HuH-7 (cell line): ENCODE data around the gene FLT4.
"Not testable (repeated sequence)": the region's sequence is repeated elsewhere in the genome, so short reads cannot be mapped to it uniquely, and the experiment has no call there.

Experiments
- DNase-seq: peaks from one replicate; pipeline ENCODE4 v3.0.0; 2011; ENCODE audit warnings: low spot score

The FLT4 gene

DNA sequence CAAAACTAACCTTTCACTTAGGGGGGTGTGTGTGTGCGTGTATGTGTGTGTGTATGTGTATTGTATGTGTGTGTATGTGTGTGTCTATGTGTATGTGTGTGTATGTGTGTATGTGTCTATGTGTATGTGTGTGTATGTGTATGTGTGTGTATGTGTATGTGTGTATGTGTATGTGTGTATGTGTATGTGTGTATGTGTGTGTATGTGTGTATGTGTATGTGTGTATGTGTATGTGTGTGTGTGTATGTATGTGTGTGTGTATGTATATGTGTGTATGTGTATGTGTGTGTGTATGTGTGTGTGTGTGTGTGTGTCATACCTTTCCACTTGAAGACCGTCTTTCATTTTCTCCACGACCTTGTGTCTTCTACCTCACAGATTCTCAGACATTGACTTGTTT, 20.8 kb upstream of the FLT4 start:
- DNase-seq: no peak

DNA sequence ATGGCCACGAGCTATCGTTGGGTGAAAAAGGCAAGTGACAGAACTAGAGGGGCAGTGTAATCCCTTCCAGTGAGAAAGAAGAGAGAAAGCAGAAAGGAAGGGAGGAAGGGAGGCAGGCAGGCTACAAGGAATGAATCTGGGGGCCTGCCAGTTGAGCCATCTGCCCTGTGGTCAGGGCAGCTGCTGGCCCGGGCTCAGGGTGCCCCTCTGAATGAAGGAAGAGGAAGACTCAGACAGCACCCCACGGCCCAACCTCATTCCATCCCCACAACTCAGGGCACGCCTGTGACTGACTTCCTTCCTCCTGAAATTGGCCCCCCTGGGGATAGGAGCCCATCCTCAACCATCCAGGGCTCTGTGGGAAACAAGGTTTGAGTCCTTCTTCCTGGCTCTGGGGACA, 20.3 kb upstream of the FLT4 start:
- DNase-seq: no peak

DNA sequence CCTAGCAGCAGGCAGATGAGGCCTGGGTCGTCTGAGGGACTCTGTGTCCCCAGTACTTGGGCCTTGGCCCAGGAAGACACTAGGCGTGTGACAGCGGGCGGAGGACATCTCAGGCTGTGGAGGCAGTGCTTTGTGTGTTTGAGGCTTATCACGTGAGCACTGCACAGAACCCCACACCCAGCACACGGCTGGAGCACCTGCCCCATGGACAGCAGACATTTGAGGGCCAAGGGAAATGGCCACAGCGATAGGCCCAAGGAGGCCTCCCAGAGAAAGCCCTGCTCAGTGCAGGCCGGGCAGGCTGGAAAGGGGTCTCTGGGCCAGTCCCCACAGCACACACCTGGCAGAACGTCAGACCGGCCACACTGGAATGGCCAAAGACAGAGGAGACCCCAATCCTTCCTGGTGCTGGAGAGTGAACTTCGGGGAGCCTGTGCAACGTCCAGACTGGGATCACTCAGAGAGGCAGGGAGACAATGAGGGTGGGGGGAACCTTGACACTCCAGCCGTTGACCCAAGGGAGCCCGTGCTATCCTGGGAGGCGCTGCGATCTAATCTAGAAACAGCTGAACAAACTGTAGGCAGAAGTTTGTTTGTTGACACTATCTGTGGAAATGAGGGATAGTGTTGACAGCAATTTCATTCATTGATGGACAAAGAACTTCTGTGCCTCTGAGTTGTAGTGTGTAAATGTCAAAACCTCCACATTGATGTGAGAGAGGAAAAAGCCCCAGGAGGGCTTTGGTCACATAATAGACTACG, 19.6 kb upstream of the FLT4 start:
- no peak for DNase-seq

DNA sequence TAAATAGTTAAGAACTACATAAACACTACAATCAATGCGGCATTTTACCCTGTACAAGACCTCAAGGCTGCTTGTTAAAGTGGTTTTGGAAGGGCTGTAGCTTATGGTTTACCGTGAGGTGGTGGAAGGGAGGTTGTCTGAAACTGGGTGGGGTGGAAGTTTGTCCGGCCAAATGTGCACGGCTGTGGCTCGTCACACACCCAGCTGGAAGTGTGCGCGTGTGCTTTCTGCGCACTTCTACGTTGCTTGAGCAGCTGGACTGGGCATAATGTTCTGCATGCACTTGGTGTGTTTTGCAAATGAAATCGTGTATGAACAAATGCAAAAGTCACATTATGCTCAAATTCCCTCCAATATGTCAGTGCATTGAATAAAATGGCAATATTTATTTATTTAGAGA, 17.4 kb upstream of the FLT4 start:
- no peak for DNase-seq

DNA sequence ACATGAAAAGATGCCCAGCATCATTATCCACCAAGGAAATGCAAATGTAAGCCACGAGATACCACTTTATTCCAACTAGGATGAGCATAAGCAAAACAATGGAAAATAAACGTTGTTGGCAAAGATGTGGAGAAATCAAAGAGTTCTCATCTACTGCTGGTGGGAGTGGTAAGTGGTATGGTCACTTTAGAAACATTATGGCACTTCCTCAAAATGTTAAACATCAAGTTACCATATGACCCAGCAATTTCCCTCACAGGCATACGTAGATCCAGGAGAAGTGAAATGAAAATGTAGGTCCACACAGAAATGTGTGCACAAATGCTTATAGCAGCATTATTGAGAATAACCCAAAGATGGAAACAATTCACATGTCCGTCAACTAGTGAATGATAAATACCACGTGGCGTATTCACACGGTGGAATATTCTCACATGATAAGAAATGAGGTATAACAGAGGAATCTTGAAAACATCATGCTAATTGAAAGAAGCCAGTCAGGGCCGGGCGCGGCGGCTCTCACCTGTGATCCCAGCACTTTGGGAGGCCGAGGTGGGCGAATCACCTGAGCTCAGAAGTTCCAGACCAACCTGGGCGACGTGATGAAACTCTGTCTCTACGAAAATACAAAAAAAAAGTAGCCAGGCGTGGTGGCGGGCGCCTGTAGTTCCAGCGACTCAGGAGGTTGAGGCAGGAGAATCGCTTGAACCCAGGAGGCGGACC, 16.4 kb upstream of the FLT4 start:
- no peak for DNase-seq

DNA sequence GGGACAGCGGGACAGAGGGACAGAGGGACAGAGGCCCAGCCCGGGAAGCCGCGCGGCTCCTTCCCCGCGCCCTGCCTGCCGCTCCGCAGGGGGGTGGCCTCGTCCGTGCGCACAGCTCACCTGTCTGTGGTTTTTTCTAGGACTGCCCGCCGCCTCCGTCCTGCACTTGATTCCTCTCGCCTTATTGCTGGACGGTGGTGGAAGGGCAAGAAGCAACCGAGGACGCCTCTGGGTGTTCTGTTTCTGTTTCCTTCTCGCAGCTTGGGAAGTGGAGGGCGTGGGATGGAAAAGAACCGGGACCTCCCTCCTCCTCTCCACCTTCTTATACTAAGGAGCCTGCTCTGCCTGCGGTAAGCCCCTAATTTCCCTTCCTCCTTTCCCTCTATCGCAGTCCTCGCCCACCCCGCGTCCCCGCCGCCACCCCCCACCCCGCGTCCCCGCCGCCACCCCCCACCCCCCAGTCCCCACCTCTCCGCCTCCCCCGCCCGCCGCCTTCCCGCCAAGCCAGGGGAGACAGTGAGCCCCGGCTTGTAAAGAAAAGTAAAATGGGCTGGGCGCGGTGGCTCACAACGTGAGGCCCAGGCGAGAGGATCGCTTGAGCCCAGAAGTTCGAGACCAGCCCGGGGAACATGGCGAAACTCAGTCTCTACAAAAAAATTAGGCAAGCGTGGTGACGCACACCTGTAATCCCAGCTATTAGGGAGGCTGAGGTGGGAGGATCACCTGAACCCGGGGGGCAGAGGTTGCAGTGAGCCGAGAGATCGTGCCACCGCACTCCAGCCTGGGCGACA, 9.6 kb upstream of the FLT4 start:
- DNase-seq: no peak

DNA sequence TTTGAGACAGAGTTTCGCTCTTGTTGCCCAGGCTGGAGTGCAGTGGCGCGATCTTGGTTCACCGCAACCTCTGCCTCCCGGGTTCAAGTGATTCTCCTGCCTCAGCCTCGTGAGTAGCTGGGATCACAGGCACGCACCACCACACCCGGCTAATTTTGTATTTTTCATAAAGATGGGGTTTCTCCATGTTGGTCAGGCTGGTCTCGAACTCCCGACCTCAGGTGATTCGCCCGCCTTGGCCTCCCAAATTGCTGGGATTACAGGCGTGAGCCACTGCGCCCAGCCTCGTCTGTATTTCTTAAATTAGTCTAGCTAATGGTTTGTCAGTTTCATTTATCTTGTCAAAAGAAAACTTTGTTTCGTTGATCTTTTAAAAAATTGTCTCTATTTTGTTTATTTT, 5.8 kb upstream of the FLT4 start:
- not testable (repeated sequence) for DNase-seq

DNA sequence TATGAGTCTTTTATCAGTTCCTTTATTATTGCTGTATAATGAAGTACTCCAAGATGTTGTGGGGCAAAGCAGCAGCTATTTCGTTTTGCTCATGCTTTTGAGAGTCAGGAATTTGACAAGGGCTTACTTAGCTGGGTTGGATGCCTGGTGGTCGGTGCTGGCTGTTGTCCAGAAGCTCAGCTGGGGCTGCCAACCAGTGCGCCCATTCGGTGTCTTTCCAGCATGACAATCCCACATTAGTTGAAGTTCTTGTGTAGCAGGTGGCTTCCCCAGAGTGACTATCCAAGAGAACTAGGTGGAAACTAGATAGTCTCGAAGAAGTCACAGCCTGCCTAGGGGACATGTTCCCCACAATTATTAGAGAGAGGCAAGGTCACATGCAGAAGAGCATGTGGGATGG, 3.4 kb upstream of the FLT4 start:
- no peak for DNase-seq

DNA sequence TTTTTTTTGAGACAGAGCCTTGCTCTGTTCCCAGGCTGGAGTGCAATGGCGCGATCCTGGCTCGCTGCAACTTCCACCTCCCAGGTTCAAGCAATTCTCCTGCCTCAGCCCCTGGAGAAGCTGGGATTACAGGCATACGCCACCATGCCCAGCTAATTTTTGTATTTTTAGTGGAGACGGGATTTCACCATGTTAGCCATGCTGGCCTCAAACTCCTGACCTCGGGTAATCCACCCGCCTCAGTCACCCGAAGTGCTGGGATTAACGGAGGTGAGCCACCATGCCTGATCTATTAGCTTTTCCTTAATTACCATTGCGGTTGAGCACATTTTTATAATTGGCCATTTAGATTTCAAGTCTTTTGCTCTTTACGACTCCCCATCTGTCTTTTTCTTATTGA, 2.9 kb upstream of the FLT4 start:
- DNase-seq: no peak

DNA sequence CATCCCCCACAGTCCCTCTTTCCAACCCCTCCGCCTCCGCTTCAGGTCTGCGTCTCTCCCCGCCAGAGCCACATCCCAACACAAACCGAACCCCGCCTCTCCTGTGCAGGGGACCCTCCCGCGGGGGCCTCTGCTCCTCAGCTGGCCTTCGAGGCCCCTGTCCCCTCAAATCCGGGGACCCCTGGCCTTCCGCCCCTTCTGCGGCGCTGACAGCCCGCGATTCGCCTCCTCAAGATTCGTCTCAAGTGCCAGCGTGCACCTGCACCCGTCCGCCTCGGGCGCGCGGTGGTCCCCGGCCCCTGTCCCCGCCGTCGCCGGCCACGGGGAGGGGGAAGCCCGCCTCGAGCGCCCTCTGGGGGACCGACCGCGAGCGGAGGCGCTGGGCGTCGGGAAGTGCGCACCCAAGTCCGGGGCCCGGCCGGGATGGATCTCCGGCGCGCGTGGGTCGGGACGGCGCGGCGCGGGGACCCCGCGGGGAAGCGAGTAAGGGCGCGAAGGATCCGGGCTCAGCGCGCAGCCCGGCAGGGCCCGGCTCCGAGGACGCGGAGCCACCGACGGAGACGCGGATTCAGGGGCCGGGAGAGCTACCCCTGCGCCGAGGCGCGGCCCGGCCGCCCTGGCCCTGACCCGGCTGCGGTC, 623 bp downstream of the FLT4 start:
- DNase-seq: no peak

DNA sequence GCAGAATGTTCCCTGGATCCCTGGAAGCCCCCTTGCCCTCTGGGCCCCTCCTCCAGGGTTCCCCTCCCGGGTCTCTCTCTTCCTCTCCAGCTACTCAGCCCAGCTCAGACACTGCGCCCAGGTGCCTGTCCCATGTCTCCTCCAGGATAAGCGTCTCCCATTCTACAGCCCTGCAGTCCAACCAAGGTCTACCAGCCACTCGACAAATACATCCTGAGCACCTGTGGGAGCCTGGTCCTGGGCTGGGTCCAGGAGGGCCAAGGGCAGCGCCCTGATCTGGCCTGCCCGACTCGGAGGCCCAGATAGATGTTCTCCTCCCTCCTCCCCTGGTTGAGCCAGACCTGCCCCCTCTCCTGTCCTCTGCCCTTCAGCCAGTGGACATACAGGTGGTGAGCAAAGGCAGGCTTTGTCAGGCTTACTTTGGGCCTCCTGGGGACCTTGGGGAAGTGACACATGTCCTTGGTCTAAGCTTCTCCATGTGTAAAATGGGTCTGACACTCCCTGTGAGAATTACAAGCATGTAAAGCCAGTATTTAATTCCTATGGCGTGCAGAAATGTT, 1.4 kb downstream of the FLT4 start:
- DNase-seq: no peak

DNA sequence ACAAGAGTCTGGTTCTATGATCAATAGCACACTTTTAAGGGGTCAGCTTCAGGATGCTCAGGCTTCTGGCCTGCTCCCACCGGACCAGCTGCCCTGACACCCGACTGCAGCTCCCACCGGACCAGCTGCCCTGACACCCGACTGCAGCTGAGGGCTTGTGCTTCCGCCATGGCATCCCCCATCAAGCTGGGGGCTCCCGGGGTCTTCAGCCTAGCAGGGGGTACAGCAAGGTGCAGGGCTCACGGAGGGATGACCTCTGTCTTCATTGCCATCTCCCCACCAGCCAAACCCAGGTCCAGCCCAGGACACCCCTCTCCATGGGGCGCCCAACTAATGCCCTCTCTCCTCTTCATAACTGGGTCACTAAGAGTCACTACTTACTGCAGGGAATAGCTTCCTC, 1.9 kb downstream of the FLT4 start:
- no peak for DNase-seq

DNA sequence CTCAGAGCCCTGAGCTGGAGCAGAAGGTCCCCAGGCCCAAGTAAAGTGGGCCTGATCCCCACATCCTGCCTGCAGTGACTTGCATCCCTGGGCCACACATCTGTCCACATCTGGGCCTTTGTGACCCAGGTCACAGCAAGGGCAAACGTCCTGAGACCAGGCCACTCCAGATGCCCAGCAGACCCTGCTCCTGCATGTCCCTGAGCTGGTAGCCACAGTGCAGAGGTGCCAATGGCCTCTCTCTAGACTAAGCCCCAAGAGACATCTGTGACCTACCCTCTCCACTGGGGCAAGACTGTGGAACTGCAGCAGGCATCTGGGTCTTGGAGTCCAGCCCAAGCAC, 2.5 kb downstream of the FLT4 start:
- no peak for DNase-seq

DNA sequence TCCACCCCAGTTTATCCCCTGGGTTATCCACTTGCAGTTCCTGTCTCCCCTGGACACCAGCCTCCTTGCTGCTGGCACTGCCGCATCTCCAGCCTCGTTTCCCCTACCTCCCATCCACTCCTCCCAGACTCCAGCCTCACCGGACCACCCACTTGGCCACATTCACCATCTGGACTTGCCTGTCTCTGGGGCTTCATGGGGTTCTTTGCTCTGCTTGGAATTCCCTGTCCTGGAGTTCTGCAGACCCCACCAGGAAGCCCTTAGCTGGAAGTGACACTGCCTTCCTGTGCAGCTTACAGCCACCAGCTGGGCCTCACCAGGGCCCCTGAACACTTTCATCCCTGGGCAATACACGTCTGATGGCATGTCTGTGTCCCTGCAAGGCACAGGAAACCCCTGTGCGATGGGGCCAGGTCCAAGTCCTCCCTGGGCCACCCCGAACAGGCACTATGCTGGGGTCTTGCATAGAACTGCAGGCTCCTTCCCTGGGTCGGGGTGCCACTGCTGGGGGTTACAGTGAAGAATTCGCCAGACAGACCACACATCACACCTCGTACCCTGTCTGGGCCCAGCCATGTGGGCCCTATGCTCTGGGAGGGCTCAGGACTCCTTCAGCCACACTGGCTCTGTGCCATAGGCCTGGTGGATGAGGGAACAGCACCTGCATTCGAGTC, 3.0 kb downstream of the FLT4 start:
- DNase-seq: no peak

DNA sequence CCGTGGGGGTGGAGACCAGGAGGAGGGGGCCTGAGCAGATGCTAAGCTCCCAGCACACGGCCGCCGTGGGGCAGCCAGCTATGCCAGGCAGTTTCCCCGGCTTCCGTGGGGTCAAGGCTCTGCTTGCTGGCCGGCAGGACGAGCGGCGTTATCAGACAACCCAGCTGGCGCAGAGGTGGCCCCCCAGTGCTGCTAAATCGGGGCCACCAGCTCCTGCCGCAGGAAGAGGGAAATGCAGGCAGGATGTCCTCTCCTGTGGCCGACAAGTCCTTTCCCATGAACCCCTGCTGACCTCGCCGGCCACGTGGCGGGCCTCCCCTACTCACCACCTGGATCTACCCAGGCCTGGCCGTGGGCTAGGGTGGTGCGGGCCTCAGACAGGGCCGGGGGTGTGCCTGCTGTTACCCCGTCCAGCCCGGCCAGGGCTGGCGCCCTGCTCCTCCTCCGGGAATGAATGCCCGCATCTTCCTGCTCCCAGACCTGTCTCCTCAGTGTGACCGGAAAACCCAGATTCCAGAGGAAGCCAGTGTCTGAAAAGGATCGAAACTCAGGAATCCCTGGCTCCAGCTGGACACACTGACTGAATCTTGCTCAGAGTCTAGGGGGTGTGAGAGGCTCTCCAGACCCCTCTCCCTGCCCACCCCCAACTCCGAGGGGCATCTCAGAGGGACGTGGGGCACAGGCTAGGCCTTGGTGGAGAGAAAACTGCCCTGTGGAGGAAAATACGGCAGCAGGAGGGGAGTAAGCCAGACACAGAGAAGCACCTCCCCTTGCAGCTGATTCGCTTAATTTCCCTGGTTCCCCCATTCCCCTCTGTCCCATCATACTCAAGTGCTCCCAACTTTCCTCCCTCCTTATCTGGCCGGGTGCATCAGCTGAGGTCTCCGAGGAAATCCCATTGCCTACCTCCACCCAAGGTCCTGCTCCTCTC, 3.9 kb downstream of the FLT4 start:
- DNase-seq: no peak

DNA sequence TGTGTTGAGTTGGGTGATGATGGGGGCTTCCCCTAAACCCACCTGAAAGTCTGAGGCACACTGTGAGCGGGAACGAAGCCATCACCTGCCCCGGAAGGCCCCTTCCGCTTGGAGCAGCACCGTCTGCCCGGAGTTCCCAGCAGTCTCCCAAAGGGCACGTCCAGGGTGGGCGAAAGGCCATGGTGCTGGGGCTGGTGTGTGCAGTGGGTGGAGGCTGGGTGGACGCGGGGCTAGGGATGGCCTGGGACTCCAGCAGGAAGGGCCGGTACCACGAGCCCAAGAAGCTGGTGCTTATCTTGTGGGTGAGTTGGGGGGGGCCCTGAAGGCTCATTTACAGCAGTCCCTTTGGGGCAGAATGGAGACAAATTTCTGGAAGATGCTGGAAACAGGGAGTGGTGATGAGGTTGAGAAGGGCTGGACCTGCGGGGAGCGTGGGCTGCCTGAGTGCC, 4.6 kb downstream of the FLT4 start:
- DNase-seq: no peak

DNA sequence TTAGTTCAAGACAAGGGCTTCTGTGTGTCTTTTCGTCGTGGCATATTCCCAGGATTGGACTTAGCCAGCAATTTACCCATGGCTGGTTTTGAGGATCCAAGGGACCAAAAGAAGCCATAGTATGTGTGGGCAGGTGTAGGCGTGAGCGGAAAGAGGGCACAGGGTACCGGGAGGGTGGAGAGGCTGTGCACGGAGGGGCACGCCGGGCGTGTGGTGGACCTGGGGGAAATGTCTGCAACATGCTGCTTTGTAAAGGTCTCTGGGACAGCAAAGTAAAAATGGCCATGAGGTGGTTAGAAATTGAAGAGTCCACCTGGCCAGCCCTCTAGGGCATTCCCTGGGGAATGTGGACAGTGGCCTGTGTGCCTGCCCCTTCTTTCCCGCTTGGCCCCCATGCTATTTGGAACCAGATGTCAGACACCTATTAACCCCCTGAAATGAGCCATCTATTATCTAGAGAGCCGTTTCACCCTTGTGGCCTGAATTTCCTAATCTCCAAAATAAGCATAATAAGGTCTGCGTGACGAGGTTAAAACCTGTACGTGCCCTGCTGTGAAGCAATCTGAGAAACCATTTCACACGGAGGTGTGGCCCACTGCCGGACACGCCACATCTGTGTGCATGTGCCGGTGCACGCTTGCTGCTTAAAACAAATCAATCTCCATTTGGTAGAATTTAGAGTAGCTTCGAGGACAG, 5.1 kb downstream of the FLT4 start:
- no peak for DNase-seq

DNA sequence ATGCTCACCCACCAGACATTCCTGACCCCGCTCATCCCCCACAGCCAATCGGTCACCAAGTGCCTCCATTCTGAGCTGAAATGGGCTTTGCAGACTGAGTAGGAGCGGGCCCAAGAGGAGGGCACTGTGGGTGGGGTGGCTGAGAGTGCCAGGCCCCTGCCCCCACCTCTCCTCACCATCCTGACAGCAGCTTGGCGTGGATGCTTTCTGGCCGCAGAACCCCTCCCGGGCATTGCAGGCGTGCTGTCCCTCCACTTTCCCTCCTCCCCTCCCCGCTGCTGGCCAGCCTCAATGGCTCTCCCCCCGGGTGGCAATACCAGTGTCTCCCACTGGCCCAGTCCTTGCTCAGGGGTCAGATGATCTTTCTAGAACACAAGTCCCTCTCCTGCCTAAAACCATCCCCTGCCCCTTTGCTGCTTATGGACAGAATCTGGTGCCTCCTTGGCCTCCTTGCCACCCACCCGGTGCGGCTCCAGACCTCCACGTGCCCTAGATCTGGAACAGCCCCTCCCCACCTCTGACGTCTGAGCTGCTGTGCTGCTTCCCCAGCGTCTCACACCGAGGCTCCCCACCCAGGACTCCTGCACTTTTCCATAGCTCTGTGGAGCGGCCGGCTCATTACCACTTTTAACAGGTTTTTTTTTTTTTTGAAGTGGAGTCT, 6.1 kb downstream of the FLT4 start:
- no peak for DNase-seq

DNA sequence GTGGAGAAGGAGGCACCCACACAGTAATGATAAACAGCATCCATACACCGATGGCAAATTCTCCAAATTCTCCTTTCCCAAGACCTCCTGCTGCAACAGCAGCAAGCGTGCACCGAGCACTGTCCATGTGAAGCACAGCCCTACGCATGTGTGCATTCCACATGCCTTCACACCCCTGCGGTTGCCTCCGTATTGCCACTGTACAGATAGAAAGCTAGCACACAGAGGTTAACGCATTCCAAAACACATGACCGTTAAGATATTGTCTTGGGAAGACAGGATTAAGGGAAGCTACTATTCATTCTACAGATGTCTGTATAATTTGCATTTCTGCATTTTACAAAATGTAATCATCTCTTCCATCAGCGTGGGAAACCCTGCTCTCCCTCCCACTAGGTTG, 6.6 kb downstream of the FLT4 start:
- no peak for DNase-seq
